ENCODE data around the gene SMIM7.

Gene SMIM7

DNA sequence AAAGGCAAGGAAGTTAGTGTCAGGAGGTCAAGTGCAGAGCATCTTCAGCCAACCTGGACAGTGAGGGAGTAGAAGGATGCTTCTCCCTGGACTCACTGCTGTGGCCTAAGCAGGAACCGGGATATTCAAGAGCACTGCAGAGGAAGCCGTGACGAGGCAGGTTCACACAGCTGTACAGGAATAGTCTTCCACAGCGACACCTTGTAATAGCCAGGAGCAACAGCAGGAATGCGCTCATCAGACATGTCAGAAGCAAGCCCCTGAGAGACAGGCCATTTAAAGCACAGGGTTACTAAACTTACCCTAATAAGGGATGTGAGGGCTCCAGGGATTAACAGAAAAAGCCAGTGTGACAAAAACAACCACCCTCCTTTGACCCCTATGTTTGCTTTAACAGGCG is 28.5 kb downstream of the SMIM7 start:
- no peak for DNase-seq (ENCODE audit: low read depth)
- no peak overlapping the region for H3K4me3 ChIP-seq (ENCODE audit: low read depth, low read length)
- TF ChIP-seq, protein P1, sequence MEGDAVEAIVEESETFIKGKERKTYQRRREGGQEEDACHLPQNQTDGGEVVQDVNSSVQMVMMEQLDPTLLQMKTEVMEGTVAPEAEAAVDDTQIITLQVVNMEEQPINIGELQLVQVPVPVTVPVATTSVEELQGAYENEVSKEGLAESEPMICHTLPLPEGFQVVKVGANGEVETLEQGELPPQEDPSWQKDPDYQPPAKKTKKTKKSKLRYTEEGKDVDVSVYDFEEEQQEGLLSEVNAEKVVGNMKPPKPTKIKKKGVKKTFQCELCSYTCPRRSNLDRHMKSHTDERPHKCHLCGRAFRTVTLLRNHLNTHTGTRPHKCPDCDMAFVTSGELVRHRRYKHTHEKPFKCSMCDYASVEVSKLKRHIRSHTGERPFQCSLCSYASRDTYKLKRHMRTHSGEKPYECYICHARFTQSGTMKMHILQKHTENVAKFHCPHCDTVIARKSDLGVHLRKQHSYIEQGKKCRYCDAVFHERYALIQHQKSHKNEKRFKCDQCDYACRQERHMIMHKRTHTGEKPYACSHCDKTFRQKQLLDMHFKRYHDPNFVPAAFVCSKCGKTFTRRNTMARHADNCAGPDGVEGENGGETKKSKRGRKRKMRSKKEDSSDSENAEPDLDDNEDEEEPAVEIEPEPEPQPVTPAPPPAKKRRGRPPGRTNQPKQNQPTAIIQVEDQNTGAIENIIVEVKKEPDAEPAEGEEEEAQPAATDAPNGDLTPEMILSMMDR (IDR thresholded peaks at IDR 0.05; ENCODE audit: insufficient read depth, low read depth, low read length, missing control alignments) = no peak

DNA sequence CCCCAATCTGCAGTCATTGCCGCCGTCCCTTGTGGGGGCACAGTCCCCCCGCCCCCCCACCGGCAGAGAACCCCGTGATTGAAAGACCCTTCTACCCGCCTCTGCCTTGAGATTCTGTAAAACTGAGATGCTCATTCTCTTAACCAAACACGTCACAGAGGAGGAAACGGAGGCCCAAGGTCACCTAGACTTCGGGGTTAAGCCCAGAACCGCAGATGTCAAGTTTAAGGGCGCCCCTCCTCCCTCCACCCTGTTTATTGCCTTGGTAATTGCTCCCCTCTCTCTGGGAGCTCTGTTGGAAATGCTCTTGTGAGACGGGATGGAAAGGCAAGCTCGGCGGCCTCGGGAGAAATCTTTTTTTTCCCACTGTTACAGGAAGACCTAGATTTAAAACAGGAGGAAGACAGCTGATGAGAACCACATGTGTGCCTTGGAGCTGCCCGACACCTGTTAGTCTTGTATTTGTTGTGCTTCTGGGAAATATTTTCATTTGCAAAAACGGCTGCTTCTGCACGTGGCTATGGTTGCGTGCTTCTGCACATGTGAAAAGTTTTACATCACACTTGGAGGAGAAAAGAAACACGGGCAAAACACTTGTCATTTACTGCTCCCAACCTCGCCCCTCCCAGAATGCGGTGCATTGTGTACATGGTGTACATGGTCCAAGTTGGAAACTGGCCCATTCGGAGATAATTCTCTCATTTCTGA is 30.8 kb downstream of the SMIM7 start:
- TF ChIP-seq, protein P1 (IDR thresholded peaks at IDR 0.05; ENCODE audit: insufficient read depth, low read depth, low read length, missing control alignments) = no peak
- H3K4me3 ChIP-seq (ENCODE audit: low read depth, low read length) = peak overlapping the region; percentile 97
- DNase-seq (ENCODE audit: low read depth) = peak; percentile 80

DNA sequence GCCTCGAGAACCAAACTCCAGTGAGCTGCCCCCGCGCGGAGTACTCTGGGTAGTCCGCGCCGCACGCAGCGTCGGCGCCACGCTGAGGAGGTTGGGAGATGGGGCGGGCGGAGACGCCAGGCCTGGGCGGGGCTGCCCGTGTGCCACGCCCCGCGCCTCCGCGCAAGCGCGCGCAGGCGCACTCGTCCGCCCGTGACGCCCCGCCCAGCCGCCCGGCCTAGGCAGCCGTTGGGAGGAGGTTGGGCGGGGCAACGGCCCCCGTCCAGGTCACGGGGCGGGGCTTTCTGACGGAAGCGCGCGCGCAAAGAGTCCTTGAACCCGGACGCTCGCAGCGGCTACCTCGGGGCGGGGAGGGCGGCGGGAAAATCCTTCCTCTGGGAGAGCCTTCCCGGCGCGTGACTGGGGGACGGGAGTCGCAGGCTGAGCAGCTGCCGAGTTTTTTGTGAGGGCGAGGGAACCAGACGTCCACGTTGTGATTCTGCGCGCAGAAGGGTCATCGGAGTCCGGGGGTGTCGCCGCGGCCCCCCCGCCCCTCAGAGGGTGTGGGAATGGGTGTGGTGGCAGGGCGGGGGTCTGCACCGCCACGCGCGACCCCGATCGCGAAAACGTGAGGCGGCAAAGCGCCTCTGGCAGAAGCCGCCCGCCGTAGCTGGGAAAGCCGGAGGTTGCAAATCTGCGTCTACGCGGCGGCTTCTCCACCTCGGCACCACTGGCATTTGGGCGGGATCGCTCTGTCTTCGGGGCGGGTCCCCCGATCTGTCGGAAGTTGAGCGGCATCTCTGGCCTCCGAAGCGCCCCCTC is 31.6 kb downstream of the SMIM7 start, which contains the start of gene MED26:
TSS of gene MED26 (minus strand) at position 22 of the 801 bp plus-strand sequence. CDS start 261 bp downstream, outside the sequence.
- TF ChIP-seq, protein P1 (IDR thresholded peaks at IDR 0.05; ENCODE audit: insufficient read depth, low read depth, low read length, missing control alignments) = no peak
- H3K4me3 ChIP-seq (ENCODE audit: low read depth, low read length) = peak within 1 kb of the TSS; percentile 97
- DNase-seq (ENCODE audit: low read depth) = peak; percentile 97

DNA sequence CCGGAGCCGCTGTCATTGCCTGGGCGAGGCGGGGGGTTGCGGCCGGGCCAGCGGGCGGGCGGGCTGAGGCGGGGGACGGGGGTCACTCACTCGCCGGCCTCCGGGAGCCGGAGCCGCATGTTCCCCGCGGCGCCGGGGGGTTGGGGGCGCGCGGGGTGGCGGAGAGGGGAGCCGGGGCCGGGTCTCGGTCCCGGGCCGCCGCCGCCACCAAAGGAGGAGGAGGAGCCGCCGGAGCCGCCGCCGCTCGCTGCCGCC is 32.1 kb downstream of the SMIM7 start:
- TF ChIP-seq, protein P1 (IDR thresholded peaks at IDR 0.05; ENCODE audit: insufficient read depth, low read depth, low read length, missing control alignments) = no peak
- DNase-seq (ENCODE audit: low read depth) = no peak
- peak overlapping the region; percentile 83 for H3K4me3 ChIP-seq (ENCODE audit: low read depth, low read length)

DNA sequence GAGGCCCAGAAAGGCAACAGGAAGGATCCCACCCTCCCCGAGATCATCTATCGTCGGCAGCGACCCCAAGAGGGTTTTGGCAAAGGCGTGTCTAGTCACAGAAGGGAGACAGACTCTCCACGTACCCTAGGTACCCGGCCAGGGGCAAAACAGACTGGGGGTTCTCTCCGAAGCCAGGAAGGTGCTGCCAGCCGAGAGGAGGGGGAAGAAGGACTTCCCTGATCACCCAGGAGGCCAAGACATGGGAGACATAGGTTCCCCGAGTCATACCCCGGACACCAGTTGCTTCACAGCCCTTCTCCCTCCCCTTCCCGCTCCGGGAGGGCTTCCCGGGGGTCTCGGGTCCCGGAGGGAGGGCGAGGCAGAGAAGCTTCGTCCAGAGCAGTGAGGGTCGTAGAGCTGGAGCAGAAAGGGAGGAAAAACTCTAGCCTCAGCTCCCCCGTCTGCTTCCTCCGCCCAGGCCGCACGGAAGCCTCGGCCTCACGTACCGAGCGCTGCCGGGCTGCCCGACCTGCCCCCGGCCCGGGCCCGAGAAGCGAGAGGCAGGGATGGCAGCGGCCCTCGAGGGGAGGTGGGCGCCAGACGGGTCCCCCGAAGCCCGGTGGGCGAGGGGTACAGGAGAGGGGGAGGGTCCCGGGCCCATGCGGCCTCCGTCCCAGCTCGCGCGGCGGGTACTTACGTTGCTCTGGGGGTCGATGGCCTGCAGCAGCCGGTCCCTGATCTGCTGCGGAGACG is 32.6 kb downstream of the SMIM7 start:
- H3K4me3 ChIP-seq (ENCODE audit: low read depth, low read length) = peak overlapping the region; percentile 83
- no peak for DNase-seq (ENCODE audit: low read depth)
- TF ChIP-seq, protein P1 (IDR thresholded peaks at IDR 0.05; ENCODE audit: insufficient read depth, low read depth, low read length, missing control alignments) = no peak

DNA sequence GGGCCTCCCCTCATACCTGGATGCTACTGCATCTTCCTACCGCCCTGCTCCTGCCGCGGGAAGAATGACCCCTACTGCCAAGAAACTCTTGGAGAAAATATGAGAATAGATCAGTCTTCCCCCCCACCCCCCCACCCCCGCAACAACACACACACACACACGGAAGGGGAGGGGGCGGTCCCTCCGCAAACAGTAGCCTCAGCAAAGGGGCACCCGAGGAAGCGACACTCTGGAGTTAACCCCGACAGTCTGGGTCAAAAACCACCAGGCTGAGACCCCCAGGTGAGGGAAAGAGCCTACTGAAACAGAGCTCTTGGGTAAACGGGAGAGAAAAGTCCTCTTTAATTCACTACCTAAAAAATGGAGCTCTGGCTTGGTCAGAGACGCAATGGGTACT is 33.1 kb downstream of the SMIM7 start:
- TF ChIP-seq, protein P1 (IDR thresholded peaks at IDR 0.05; ENCODE audit: insufficient read depth, low read depth, low read length, missing control alignments) = no peak
- peak overlapping the region; percentile 83 for H3K4me3 ChIP-seq (ENCODE audit: low read depth, low read length)
- no peak for DNase-seq (ENCODE audit: low read depth)
